ENCODE results near the gene MRPL53. TPM values are rescaled to one million over a fixed set of nuclear protein-coding genes. Genes with fewer than 3 reads are reported as not detected.

Gene MRPL53
- total RNA-seq, 4 donors from 2014 or later: 15.4 to 40.4 (median 38.8) TPM

- 93% methylated on average over 14 of the region's 14 CpGs for WGBS
- Histone ChIP-seq H3K27me3 (peaks cover 0 to 75% (median 18%) of the 10 kb centered on the region in 4 donors), H3K4me3 (peak overlapping the region in 1 of 4 donors; percentile 99), H3K36me3 (peaks cover 0 to 21% (median 18%) of the 10 kb centered on the region in 4 donors), H3K9me3 (no peaks in the 10 kb centered on the region), H3K27ac (replicated peaks in 1 of 4) (no peak overlapping the region), H3K4me1 (peaks cover 36 to 58% (median 54%) of the 10 kb centered on the region in 4 donors)
- DNase-seq (ENCODE audit: extremely low spot score): no peak
- no peak for TF ChIP-seq EP300 (IDR thresholded peaks at IDR 0.05)
- TF ChIP-seq POLR2AphosphoS5 (IDR thresholded peaks at IDR 0.05): no peak
- no peak for TF ChIP-seq CTCF (IDR thresholded peaks at IDR 0.05)
- TF ChIP-seq POLR2A (IDR thresholded peaks at IDR 0.05; ENCODE audit: low read depth): no peak
- intact Hi-C loops (cut with DNase I): no loop called here
These were observed 33.2 kb upstream of the MRPL53 start for GRCh38 chr2:74505448-74506246.

- 96% methylated on average over 3 of the region's 3 CpGs for WGBS
- H3K4me3 ChIP-seq: peak overlapping the region in 1 of 4 donors; percentile 56
- H3K4me1 ChIP-seq: peaks cover 39 to 63% (median 57%) of the 10 kb centered on the region in 4 donors
- H3K36me3 ChIP-seq: peaks cover 0 to 21% (median 18%) of the 10 kb centered on the region in 4 donors
- no peak overlapping the region for H3K27ac ChIP-seq (replicated peaks in 1 of 4)
- no peaks in the 10 kb centered on the region for H3K9me3 ChIP-seq
- intact Hi-C loops (cut with DNase I): no loop called here
- TF ChIP-seq EP300 (IDR thresholded peaks at IDR 0.05) (no peak), POLR2AphosphoS5 (IDR thresholded peaks at IDR 0.05) (no peak)
- H3K27me3 ChIP-seq: peaks cover 0 to 75% (median 28%) of the 10 kb centered on the region in 4 donors
- DNase-seq (ENCODE audit: extremely low spot score): no peak
These were observed 32.1 kb upstream of the MRPL53 start for GRCh38 chr2:74504591-74504990.

DNA sequence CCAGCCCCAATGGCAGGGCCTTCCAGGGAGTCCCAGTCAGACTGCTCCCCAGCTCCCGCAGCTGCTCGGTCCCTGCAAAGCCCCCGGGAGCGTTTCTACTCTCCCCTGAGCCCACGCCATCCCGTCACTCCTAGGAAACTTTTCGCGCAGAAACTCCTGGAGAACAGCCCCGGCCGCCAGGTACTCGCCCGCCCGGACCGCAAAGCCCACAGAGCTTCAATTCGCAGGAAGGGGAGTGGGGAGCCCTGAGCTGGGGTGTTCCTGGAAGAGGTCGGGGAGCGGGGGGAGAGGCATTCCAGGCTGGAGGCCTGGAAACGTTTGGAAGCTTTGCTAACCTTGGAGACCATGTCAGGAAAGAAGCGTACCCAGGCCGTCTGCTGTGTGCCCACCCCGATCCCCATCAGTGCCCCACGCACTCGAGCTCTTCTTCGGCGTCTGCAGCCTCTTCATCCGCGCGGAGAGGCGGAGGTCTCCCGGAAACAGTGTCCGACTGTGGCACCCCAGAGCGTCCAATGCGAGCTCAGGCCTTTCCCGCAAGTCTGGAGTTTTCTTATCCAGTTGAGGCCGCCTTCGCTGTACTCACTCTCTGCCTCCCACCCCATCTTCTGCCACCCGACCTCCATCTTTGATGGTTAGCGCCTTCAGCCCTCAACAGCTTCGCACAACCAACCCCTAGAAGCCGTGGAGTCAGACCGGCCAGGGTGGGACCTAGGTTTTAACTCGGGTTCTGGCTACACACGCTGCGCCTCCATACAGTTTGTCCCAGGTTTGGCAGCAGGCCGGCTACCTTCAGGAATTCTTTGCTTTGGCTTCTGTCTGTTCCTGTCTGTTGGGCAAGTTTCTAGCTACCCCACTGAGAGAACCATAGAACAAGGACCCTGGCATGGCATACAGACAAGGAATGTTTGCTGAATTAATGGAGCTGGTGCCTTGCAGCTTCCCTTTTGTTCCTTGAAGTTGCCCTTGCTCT lies 31.3 kb upstream of the MRPL53 start:
- intact Hi-C loops (cut with DNase I): loop anchor here (2.0 kb wide), 1 partner anchor 25 kb away; the partner anchor contains the start of genes AUP1 and HTRA2
- Histone ChIP-seq H3K27me3 (peaks cover 0 to 78% (median 36%) of the 10 kb centered on the region in 4 donors), H3K36me3 (peaks cover 0 to 21% (median 18%) of the 10 kb centered on the region in 4 donors), H3K27ac (replicated peaks in 1 of 4) (peak overlapping the region; percentile 58 to 77 (median 72)), H3K9me3 (no peaks in the 10 kb centered on the region), H3K4me3 (peak overlapping the region; percentile 52 to 66 (median 56)), H3K4me1 (peaks cover 47 to 71% (median 65%) of the 10 kb centered on the region in 4 donors)
- DNase-seq (ENCODE audit: extremely low spot score): no peak
- no peak for TF ChIP-seq CTCF (IDR thresholded peaks at IDR 0.05)
- TF ChIP-seq EP300 (IDR thresholded peaks at IDR 0.05): no peak
- no peak for TF ChIP-seq POLR2AphosphoS5 (IDR thresholded peaks at IDR 0.05)
- TF ChIP-seq POLR2A (IDR thresholded peaks at IDR 0.05; ENCODE audit: low read depth): no peak
- WGBS: 56% methylated on average over 26 of the region's 45 CpGs

GRCh38 chr2:74502720-74503505 lies 30.4 kb upstream of the MRPL53 start:
- WGBS: 29% methylated on average over 11 of the region's 67 CpGs
- H3K27me3 ChIP-seq: peaks cover 0 to 81% (median 44%) of the 10 kb centered on the region in 4 donors
- H3K9me3 ChIP-seq: no peaks in the 10 kb centered on the region
- DNase-seq (ENCODE audit: extremely low spot score): peak; percentile 96
- H3K4me3 ChIP-seq: peak overlapping the region; percentile 52 to 66 (median 56)
- intact Hi-C loops (cut with DNase I): loop anchor here (2.0 kb wide), 1 partner anchor 26 kb away; the partner anchor contains the start of genes AUP1 and HTRA2
- H3K27ac ChIP-seq (replicated peaks in 1 of 4): peak overlapping the region; percentile 58 to 77 (median 72)
- peaks cover 52 to 74% (median 68%) of the 10 kb centered on the region in 4 donors for H3K4me1 ChIP-seq
- peak; percentile 32 for TF ChIP-seq POLR2A (IDR thresholded peaks at IDR 0.05; ENCODE audit: low read depth)
- TF ChIP-seq CTCF (IDR thresholded peaks at IDR 0.05): peak in 1 of 3 experiments; percentile 19
- no peak for TF ChIP-seq EP300 (IDR thresholded peaks at IDR 0.05)
- peak; percentile 74 to 77 for TF ChIP-seq POLR2AphosphoS5 (IDR thresholded peaks at IDR 0.05)
- H3K36me3 ChIP-seq: peaks cover 0 to 21% (median 18%) of the 10 kb centered on the region in 4 donors

Data from esophagus muscularis mucosa (tissue), 4 donors.